ENCODE data around the gene RIOX2. TPM values are rescaled to one million over a fixed set of nuclear protein-coding genes. Genes with fewer than 3 reads are reported as not detected.
"Not testable (repeated sequence)": the region's sequence is repeated elsewhere in the genome, so short reads cannot be mapped to it uniquely, and the experiment has no call there.

RIOX2 gene
- 13.9 TPM for total RNA-seq

DNA sequence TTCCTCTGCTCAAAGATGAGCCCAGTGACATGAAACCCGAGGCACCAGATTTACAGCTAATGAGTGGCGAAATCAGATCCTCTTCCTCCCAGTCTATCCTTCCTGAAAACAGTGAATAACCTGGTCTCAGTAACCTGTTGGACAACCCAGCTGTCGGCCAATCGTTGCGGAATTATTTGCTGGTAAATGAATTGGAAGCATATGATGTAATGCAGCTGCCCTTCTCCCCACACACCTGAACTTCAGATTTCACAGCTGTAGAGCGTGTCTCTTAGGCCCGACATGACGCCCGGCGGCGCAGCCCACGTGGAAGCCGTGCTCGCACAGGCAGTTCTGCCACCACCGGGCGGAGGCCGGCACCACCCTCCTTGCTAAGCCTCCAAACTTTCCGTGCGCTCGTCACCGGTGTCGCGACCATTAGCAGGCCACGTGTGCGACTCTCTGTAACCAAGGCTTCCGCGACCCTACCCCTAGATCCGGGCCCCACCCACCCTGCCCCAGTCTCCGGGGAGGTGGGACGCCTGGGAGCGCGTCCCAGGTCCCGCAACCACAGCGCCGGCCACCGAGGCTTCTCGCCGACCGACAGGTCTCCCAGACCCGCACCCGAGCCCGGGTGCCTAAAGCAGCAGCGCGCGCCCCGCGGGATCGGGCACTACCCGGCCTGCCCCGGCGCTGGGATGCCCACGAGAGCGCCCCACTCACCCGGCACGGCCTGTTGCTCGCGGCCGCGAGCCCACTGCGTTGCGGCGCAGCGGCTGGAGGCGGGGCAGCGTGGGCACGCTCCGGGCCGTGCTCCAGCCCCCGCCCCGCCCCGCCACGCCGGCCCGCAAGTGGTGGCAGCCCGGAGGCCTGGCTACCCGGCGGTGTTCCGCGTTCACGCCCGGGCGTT, at the start of gene RIOX2:
RIOX2 (minus strand) TSS at position 753 of the 889 bp plus-strand sequence. CDS start 4,838 bp downstream, outside the sequence.
- FAIRE-seq (no peak), DNase-seq (ENCODE audit: low spot score in 2 of 2) (peak; percentile 79 to 83)

DNA sequence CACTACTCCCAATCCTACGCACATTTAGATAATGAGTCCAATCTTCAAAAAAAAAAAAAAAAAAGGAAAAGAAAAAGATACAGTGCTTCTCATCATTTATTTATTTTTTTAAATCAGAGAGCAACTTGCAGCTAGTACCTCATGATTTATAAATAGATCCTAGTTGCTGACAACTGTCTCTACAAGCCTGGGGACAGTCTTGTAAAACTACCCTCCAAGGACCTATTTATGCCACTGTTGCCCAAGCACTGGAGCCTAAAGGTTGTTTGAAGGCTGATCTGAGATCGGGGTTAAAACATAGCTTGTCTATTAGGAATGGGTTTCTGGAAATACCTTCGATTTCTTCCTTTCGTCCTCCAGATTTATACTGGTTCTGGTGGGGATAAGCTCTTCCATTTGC, 48.2 kb upstream of the RIOX2 start:
- FAIRE-seq (no peak), DNase-seq (ENCODE audit: low spot score in 2 of 2) (no peak)

DNA sequence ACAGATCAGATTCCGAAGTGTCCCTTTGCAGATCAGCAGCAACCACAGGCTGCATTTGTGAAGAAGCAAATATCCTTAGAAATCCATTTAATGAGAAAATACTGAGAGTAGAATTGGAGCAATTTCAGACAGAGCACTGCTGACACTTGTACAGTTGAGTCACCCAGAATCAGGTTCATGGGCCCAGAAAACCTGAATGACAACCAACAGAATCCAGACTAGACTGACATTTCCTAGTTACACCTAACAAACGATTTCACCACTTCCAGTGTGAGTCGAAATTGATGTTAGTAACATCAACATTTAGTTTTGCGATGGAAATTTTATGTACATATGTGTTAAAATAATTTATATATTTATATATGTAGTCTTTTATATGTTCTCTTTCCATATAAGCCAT, 46.1 kb upstream of the RIOX2 start:
- no peak for DNase-seq (ENCODE audit: low spot score in 2 of 2)
- FAIRE-seq = no peak

DNA sequence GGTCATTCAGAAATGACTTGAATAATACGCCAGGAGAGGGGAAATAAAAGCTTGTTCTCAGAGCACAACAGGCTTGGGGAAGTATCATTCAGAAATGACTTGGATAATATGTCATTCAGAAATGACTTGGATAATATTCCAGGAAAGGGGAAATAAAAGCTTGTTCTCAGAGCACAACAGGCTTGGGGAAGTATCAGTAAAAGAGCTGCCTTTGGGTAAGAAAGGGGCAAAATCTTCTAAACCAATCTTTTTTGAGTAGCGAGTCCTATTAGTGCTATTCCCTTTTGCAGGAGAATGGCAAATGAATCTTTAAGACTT, 42.0 kb upstream of the RIOX2 start:
- FAIRE-seq (no peak), DNase-seq (ENCODE audit: low spot score in 2 of 2) (no peak)

DNA sequence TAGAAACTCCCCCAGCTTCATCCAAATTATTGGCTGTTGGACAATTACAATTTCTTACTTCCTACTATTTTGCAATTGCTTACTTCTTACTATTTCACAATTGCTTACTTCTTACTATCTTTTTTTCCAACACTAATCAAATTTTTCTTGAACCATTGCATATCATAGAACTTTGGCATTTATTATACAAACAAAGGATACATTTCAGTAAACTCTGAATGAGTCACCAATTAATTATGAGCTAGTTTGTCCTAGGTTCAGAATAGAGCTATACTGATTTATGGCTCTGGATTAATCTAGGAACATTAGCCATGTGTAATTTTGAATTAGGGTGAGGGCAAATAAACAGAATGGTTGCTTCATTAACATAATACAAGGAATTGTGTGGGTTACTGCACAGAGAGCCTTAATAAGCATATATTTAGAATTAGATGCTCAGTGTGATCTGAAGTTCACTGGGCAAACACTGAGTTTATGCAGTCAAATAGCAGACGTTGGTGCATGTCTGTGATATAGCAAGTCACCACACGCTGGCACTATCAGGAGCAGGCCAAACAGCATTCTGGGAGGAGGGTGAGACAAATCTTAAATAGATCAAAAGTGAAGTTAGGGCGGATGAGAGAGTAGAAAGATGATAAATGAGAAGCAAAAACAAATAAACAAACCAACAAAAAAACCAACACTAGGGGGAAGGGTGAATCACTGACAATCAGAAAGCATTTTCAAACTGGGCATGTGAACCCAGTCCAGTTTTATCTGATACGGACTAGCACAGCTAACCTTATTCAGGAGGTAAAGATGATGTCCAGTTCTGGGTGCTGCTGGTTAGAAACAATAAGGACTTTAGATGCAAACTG, 41.4 kb upstream of the RIOX2 start:
- no peak for DNase-seq (ENCODE audit: low spot score in 2 of 2)
- no peak for FAIRE-seq

DNA sequence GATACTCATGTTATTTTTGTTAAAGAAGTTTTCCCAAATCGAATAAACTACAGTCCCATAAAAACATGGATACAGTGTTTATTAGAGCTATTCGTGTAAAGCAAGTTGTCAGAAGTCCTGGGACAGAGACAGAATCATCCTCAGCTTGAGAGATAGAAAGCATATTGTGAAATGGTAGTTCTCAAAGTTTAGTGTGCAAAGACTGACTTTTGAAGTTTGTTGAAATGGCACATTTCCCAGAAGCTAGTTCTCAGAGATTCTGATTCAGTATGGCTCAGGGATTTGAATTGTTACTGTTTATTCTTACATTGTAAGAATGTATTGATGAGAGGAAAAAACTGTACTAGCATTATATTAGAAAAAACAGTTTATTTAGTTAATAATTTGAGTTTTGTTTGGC, 40.7 kb upstream of the RIOX2 start:
- no peak for DNase-seq (ENCODE audit: low spot score in 2 of 2)
- peak; percentile 53 for FAIRE-seq

DNA sequence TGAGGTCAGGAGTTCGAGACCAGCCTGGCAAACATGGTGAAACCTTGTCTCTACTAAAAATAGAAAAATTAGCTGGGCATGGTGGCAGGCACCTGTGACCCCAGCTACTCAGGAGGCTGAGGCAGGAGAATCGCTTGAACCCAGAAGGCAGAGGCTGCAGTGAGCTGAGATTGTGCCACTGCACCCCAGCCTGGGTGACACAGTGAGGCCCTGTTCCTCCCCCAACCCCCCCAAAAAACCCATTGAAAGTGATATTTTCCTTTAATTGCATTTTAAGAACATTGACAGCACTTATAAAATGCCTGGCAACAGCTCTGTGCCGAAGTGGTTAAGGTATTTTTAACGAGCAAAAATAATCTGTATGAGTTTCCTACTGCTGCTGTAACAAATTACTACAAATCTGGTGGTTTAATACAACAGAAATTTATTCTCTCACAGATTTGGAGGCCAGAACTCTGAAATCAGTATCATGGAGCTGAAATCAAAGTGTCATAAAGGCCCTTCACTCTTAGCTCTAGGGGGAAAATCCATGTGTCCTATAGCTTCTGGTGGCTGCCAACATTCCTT, 38.7 kb upstream of the RIOX2 start:
- FAIRE-seq; DNase-seq (ENCODE audit: low spot score in 2 of 2): not testable (repeated sequence)

DNA sequence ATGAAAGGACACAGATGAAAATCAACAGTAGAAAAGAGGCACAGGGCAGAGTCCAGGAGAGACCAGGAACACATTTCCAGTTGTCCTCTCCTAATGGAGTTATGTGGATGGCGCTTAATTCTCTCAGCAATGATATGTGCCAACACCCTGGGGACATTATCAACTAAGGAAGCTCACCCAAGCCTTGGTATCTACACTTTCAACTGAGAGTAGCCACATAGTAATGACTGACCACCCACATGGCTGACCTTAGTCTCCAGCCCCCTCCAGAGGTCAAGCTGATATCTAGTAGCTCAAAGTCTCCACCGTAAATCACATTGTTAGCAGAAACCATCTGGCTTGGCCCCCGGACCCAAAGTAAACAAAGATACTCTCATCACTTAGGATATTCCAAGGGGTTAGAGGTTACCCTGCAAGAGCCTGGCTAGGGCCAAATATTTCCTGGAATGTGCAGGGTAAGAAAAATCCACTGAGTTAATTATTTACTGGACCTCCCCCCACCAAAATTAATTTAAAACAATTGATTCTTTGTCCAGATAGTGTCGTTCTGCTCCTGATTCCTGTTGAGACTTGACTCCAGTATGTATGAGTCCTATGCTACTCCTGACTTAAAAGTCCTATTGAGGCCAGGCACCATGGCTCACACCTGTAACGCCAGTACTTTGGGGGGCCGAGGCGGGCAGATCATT, 38.1 kb upstream of the RIOX2 start:
- DNase-seq (ENCODE audit: low spot score in 2 of 2) (no peak), FAIRE-seq (no peak)

DNA sequence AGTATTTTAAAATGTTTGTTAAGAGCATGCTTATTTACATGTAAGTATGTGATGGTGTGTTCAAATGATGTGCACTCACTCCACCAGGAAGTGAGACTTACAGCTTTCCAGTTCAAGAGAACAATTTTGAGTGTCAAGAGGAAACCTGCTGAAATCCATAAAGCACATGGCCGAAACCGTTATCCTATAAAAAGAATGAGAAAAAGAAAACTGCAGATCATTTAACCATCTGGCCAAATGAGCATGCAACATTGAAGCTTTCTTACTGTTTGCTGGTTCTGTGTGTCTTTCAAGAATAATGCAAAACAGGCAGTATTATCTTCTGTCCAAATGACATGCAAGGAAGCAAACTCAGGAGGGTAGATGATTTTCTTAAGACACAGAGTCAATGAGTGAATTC, 36.6 kb upstream of the RIOX2 start:
- DNase-seq (ENCODE audit: low spot score in 2 of 2) (no peak), FAIRE-seq (no peak)

DNA sequence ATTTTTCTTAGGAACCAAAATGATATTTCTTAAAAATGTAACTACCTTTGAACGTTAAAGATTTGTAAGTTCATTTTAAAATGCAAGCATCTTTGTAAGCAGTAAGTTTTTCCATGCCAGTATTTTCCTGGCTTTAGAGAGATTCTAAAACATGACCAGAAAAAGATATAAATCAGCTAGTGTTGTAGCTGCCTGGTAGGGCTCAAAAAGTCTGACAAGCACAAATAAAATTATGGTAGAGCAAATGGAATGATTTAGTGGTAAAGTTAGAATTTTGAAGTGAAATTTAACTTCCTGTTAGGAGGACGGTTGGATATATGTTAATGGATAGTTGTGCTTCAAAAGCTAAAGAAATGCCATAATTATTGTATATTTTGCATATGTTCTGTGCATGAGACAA, 33.2 kb upstream of the RIOX2 start:
- no peak for FAIRE-seq
- no peak for DNase-seq (ENCODE audit: low spot score in 2 of 2)

DNA sequence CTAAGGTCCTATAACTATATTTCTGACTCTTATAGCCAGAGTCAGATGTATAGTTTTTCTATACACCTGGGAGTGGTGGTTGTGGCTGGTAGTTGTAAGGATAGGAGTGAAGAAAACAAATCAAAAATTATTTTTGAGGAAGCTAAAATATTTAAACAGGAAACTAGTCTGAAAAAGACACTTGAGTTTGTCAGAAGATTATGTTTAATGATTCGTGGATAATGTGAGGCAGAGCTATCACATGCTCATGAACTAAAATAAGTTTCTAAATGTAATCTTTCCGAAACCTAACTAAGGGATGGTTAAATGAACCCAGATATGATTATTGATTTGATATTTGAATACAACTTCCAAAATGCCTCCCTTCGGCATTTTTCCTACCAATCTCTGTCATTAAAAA, 32.5 kb upstream of the RIOX2 start:
- DNase-seq (ENCODE audit: low spot score in 2 of 2) (no peak), FAIRE-seq (no peak)

DNA sequence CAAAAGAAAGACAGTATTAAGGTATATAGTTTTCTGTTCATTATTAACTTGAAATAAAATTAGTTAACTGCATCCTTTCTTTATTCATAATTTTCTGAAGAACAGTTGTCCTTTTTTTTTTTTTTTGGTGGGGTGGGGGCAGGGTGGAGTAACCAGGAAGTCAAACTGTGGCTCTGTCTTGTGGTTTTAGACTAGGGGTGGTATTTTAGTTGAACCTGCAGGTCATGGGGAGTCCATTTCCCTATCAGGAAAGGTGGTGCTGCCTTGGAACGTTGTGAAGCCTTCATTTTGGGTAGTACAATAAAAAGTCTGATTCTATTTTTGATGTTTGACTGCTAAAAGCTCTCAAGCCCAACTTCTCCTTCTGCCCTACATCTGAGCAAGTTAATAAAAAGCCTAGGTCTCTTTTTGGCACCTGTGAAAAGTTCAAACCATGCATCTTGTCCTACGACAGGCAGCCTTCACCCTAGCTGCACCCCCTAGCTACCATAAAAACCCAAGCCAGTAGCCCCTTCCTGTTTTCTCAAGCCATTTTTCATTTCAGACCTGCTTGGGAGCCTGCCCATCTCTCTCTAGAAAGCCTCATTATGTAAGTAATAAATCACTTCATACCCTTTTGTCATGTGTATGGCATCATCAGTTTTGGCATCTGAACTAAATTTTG, 31.2 kb upstream of the RIOX2 start:
- no peak for DNase-seq (ENCODE audit: low spot score in 2 of 2)
- no peak for FAIRE-seq

DNA sequence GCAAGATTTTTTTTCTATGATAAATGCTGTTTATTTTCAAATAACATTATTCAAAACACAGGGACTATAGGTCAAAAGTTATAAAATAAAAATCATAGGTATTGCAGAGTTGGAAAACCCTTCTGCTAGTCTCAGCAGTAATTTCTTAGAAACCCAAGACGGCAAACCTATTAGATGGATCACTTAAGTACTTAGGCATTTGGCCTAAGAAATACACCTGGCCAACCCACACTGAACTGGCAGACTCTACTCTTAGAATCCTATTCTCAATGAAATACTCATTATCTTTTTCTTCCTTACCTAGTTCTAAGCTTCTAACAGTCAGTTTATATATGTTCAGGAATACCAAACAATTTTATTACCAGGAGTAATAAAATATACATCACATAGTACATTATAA, 30.5 kb upstream of the RIOX2 start:
- DNase-seq (ENCODE audit: low spot score in 2 of 2) = no peak
- FAIRE-seq = no peak

DNA sequence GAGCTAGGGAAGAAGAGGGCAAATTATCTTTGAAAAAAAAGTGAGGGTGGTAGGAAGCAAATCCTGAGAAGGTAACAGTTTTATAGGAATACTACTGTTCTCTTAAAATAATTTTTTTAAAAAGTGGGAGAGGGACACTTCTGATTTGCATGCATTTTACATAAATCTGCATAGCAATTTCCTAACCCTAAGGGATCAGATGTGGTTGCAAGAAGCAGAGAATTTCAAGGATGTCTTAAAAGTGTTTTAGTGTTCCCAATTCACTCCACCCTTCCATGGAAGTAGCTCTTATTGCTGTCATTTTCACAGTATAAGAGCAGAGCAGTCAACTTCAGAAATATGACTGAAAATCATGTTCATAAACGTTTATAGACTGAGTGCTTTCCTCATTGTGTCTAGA, 27.8 kb upstream of the RIOX2 start:
- DNase-seq (ENCODE audit: low spot score in 2 of 2) = no peak
- FAIRE-seq = no peak

DNA sequence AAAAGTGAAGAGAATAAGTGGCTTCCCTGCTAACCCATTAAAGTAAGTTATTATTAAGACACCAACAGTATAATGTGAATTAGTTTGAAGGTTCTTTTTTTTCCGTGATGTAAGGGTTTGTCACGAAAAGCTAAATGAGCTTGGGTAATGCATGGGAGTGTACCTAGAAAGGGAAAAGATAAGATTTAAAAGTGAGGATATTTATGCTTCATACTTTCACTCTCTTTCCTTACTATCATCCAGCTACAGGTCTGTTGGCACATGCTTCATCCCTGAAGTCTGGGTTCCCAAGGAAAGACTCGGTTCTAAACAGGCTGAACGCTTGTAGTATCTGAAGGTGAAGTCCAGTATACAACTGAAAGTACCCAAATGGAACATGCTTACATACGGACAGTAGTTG, 26.9 kb upstream of the RIOX2 start:
- DNase-seq (ENCODE audit: low spot score in 2 of 2) = no peak
- FAIRE-seq = no peak

DNA sequence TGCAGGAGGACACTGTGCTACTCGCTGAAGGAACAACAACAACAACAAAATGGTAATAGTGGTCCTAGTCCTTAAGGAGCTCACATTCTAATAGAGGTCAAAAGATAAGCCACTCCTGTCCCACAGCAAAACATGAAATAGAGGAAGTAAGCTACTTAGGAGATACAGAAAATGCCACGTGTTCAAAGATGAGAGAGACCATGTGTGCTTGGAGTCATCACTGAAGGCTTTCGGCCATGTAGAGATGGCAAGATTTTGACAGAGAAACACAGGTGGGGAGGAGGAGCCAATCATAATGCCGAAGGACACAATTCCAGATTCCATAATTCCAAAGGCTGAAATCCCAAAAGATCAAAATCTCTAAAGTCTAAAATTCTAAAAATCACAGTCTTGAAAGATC, 24.8 kb upstream of the RIOX2 start:
- no peak for DNase-seq (ENCODE audit: low spot score in 2 of 2)
- no peak for FAIRE-seq

DNA sequence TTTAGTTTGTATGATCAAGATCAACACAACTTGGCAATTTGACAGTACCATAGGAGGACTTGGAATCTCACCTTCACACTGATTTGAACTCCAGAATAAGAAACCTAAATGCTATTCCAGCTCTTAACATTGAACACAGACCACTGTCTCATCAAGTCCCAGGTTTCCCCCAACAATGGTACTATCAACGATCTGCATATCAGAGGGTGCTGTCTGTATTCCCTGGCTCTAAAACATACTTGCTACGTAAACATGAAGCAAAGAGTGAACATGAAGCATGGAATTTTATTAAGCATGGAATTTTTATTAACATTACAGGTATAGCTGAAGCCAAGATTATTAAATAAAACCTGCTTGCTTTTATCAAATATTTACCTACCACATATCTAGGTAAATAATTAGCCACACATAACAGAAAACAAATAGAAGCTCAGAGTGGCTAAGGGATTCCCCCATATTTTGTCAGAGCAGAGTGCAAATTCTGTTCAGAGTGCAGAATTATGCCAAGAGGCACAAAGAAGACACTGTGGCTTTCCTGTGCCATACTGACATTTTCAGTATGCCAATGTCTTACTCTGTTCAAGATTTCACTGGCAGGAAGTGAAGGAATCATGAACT, 22.2 kb upstream of the RIOX2 start:
- FAIRE-seq (no peak), DNase-seq (ENCODE audit: low spot score in 2 of 2) (no peak)

DNA sequence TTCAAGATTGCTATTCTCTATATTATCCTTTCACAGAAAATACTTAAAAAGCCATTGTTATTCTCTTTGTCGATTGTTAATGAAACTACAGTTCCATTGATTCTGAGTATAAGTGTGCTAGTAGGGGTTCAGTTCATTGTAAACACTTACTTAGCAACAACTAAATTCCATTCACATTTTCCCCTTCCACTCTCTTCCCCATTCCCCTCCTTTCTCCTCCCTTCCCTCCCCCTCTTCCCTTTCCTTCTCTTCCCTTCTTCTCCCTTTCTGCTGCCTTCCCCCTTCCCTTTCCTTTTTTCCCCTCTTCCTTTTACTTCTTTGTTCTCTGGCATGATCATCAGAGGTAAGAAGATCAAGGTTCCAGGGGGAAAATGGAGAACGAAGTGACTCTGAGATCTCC, 21.3 kb upstream of the RIOX2 start:
- no peak for FAIRE-seq
- no peak for DNase-seq (ENCODE audit: low spot score in 2 of 2)

DNA sequence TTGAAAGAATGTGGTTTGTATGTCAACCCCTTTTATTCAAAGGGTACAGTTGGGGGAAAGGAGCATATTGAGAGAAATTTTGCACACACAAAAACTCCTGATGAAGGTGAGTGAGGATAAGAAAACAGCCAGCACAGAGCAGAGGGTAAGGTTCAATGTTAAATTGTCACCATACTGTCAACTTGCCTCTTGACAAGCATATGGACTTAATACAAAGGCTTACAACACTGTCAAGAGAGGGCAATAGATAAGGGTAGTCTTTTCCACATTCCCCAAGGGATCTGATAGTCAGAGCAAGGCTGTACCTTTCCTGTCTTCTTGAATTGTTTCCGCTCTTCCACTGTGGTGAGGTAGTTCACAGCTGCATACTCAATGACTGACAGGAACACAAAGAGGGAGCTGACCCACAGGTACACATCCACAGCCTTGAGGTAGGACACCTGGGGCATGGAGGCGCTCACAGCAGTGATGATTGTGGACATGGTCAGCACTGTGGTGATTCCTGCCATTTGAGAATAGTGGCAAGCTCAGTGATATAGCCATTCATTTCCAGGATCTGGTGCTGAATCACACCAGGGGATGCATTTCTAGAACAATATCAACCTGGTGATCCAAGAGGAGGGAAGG, 20.4 kb upstream of the RIOX2 start:
- no peak for FAIRE-seq
- DNase-seq (ENCODE audit: low spot score in 2 of 2) = no peak

Data from frontal cortex (tissue), 4 donors.